A549 (cell line): ENCODE data around the gene MARK2.

ENCODE experiments used
- CHD2 ChIP-seq: fragments of 150-350 bp; IDR thresholded peaks from 2 replicates; pipeline ENCODE4 v1.6.1; 2014; ENCODE audit warnings: low read length; ENCODE audit not compliant: partially characterized antibody
- POLR2A ChIP-seq: IDR thresholded peaks from 2 replicates; pipeline ENCODE4 v1.6.1; 2012; ENCODE audit warnings: mild to moderate bottlenecking, low read length
- TF ChIP-seq, protein P1 (sequence below): fragments of >200 bp; sonication (Bioruptor Twin); formaldehyde crosslinking; IDR thresholded peaks from 3 replicates; pipeline ENCODE4 v1.5.1; 2016

- TF ChIP-seq, protein P1, sequence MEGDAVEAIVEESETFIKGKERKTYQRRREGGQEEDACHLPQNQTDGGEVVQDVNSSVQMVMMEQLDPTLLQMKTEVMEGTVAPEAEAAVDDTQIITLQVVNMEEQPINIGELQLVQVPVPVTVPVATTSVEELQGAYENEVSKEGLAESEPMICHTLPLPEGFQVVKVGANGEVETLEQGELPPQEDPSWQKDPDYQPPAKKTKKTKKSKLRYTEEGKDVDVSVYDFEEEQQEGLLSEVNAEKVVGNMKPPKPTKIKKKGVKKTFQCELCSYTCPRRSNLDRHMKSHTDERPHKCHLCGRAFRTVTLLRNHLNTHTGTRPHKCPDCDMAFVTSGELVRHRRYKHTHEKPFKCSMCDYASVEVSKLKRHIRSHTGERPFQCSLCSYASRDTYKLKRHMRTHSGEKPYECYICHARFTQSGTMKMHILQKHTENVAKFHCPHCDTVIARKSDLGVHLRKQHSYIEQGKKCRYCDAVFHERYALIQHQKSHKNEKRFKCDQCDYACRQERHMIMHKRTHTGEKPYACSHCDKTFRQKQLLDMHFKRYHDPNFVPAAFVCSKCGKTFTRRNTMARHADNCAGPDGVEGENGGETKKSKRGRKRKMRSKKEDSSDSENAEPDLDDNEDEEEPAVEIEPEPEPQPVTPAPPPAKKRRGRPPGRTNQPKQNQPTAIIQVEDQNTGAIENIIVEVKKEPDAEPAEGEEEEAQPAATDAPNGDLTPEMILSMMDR = no peak
- TF ChIP-seq POLR2A (no peak), CHD2 (no peak)
Observed at GRCh38 chr11:63874511-63874910, 35.6 kb downstream of the MARK2 start.
